GM19395 (cell line): ENCODE results near the gene TGFA.

Experiments used
- ATAC-seq: cut with Tn5 transposase; IDR thresholded peaks from one replicate; pipeline ENCODE4 v1.9.1; 2021; ENCODE audit warnings: mild to moderate bottlenecking, moderate library complexity; ENCODE audit not compliant: unreplicated experiment

TGFA gene

GRCh38 chr2:70553584-70554337 lies at the start of gene TGFA:
Gene TGFA, minus strand, starts transcription at chr2:70553826. Its CDS starts 59 bp downstream, at chr2:70553767.
- peak; percentile 60 for ATAC-seq

- no peak for ATAC-seq
Observed at GRCh38 chr2:70603066-70603465, 49.4 kb upstream of the TGFA start.

GRCh38 chr2:70598197-70598596 lies 44.6 kb upstream of the TGFA start:
- ATAC-seq = no peak

GRCh38 chr2:70596739-70597138 lies 43.1 kb upstream of the TGFA start:
- no peak for ATAC-seq

GRCh38 chr2:70596293-70596692 lies 42.7 kb upstream of the TGFA start:
- no peak for ATAC-seq

- ATAC-seq = no peak
Observed at GRCh38 chr2:70583091-70583490, 29.5 kb upstream of the TGFA start.

GRCh38 chr2:70580352-70580751 lies 26.7 kb upstream of the TGFA start:
- no peak for ATAC-seq

GRCh38 chr2:70574618-70575017 lies 21.0 kb upstream of the TGFA start:
- no peak for ATAC-seq

GRCh38 chr2:70574109-70574508 lies 20.5 kb upstream of the TGFA start:
- ATAC-seq = no peak

- no peak for ATAC-seq
Observed at GRCh38 chr2:70570041-70570661, 16.5 kb upstream of the TGFA start.

- no peak for ATAC-seq
Observed at GRCh38 chr2:70569559-70569958, 15.9 kb upstream of the TGFA start.

GRCh38 chr2:70566906-70567305 lies 13.3 kb upstream of the TGFA start:
- no peak for ATAC-seq

- ATAC-seq = no peak
Observed at GRCh38 chr2:70566464-70566863, 12.8 kb upstream of the TGFA start.

- no peak for ATAC-seq
Observed at GRCh38 chr2:70565039-70565731, 11.6 kb upstream of the TGFA start.

- ATAC-seq = no peak
Observed at GRCh38 chr2:70561893-70562292, 8.3 kb upstream of the TGFA start.

GRCh38 chr2:70560442-70560841 lies 6.8 kb upstream of the TGFA start:
- ATAC-seq = no peak

- no peak for ATAC-seq
Observed at GRCh38 chr2:70560040-70560439, 6.4 kb upstream of the TGFA start.

- no peak for ATAC-seq
Observed at GRCh38 chr2:70558195-70558808, 4.7 kb upstream of the TGFA start.

- ATAC-seq = no peak
Observed at GRCh38 chr2:70557171-70557838, 3.7 kb upstream of the TGFA start.

- no peak for ATAC-seq
Observed at GRCh38 chr2:70556608-70557007, 3.0 kb upstream of the TGFA start.

GRCh38 chr2:70554338-70554892 lies 789 bp upstream of the TGFA start:
- ATAC-seq = no peak
